Astrocyte of the spinal cord (primary cell): ENCODE data around the gene ADAM19.
A peak's percentile ranks its signal among the peaks of the same experiment; 100 is the strongest.

Source experiments
- DNase-seq: peaks from one replicate; pipeline ENCODE4 v3.0.0; 2011; ENCODE audit warnings: low read depth, low spot score
- H3K4me3 ChIP-seq: 2 replicates; pipeline ENCODE4 v1.5.1; 2011; ENCODE audit warnings: low read depth, mild to moderate bottlenecking, low read length, moderate library complexity
- in situ Hi-C: cut with HindIII; loops from 2 replicates; pipeline ENCODE4 v1.10.0; 2017; ENCODE audit warnings: low sequenced_read_pairs
- TF ChIP-seq, protein P1 (sequence below): IDR thresholded peaks from 2 replicates; pipeline ENCODE4 v1.5.1; 2012; ENCODE audit warnings: low read depth, mild to moderate bottlenecking, low read length, inconsistent platforms

Gene ADAM19, protein sequence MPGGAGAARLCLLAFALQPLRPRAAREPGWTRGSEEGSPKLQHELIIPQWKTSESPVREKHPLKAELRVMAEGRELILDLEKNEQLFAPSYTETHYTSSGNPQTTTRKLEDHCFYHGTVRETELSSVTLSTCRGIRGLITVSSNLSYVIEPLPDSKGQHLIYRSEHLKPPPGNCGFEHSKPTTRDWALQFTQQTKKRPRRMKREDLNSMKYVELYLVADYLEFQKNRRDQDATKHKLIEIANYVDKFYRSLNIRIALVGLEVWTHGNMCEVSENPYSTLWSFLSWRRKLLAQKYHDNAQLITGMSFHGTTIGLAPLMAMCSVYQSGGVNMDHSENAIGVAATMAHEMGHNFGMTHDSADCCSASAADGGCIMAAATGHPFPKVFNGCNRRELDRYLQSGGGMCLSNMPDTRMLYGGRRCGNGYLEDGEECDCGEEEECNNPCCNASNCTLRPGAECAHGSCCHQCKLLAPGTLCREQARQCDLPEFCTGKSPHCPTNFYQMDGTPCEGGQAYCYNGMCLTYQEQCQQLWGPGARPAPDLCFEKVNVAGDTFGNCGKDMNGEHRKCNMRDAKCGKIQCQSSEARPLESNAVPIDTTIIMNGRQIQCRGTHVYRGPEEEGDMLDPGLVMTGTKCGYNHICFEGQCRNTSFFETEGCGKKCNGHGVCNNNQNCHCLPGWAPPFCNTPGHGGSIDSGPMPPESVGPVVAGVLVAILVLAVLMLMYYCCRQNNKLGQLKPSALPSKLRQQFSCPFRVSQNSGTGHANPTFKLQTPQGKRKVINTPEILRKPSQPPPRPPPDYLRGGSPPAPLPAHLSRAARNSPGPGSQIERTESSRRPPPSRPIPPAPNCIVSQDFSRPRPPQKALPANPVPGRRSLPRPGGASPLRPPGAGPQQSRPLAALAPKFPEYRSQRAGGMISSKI

DNA sequence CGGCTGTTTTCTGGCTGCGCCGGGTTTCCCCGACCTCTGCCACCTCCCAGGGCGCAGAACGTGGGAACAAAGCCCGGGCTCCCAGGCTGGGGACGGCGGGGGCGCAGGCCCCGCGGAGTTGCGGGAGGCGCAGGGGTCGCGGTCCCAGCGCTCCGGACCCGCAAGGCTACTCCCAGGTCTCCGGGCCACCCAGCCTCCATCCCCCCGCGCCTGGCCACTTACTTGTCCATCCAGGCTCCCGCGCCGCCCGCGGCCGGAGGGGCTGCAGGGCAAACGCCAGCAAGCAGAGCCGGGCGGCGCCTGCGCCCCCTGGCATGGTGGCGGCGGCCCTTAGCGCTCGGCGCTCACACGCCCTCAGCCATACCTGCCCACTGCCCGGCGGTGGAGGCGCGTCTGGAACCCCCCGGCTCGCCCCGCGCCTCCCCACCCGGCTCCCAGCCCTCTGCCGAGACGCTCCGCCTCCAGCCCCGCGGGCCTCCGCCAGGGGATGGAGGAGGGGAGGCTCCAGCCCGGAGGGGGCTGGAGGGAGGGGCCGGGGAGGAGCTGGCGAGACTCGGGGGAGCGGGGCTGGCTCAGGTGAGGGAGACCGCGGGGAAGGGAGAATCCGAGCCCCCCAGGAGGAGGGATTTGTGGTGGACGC lies at the start of gene ADAM19:
ADAM19 (minus strand) TSS at position 395 of the 640 bp plus-strand sequence; CDS start at position 316, 79 bp downstream.
- TF ChIP-seq, protein P1, sequence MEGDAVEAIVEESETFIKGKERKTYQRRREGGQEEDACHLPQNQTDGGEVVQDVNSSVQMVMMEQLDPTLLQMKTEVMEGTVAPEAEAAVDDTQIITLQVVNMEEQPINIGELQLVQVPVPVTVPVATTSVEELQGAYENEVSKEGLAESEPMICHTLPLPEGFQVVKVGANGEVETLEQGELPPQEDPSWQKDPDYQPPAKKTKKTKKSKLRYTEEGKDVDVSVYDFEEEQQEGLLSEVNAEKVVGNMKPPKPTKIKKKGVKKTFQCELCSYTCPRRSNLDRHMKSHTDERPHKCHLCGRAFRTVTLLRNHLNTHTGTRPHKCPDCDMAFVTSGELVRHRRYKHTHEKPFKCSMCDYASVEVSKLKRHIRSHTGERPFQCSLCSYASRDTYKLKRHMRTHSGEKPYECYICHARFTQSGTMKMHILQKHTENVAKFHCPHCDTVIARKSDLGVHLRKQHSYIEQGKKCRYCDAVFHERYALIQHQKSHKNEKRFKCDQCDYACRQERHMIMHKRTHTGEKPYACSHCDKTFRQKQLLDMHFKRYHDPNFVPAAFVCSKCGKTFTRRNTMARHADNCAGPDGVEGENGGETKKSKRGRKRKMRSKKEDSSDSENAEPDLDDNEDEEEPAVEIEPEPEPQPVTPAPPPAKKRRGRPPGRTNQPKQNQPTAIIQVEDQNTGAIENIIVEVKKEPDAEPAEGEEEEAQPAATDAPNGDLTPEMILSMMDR, result no peak
- peak; percentile 73 for DNase-seq
- in situ Hi-C loops, result no loop called here

DNA sequence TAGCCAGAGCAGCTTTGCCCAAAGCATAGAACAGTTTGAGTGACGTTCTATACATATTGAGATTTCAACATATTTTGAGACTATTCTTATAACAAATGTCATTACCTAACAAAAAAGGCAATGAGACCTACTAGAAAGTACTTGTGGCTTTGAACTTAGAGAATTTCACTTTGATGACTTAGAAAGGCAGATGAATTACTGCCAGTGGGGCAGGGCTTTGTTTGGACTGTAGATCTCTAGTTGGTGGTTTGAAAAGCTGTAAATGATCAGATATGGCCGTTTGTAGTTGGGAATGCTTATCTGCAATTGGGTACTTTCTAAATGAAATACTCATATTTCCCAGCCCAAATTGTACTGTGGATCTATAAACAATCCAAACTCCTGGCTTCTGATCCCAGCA lies 48.6 kb upstream of the ADAM19 start:
- H3K4me3 ChIP-seq, result no peak overlapping the region
- in situ Hi-C loops, result no loop called here
- TF ChIP-seq, protein P1, result no peak
- DNase-seq, result no peak

More for the DNA sequence above, at the start of gene ADAM19:
- peak within 1 kb of the TSS; percentile 83 for H3K4me3 ChIP-seq

DNA sequence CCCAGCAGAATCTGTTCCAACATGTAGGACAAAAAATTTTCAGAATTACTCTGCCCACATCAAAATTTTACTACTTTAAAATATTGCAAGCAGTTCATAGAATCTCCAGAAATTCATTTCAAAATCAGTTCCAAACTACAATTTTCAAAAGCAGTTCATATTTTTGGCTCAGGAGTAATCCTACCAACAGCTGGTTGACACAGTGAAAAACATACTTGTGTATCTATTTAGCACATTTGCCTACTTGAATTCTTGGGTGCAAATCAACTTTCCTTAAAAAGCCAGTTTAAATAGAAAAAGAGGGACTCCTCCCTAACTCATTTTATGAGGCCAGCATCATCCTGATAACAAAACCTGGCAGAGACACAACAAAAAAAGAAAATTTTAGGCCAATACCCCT lies 45.2 kb upstream of the ADAM19 start:
- DNase-seq, result no peak
- TF ChIP-seq, protein P1, result no peak
- H3K4me3 ChIP-seq, result no peak overlapping the region
- in situ Hi-C loops, result no loop called here

DNA sequence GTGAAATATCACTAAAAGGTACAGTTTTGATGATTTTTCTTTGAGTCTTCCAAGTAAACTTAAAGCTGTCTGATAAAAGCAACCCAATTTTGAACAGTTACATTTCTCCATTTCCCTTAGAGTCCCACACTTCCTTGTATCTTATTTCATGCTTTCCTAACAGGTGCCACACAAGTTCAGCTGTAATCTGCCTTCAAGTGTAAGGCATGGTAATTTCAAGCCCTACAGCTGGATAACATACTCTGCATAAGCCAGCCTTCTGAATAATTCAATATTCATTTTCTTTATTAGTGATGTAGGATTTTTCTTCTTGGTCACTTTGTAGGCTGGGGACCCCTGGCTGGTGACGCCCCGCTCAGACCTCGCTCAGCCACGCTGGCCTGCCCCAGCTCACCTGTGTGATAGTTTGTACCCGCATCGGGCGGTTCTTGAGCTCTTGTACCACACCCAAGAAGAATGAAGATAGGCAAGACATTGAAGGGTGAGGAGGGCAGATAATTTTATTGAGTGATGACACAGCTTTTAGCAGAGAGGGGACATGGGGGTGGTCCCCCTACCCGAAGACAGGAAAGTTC lies 42.7 kb upstream of the ADAM19 start:
- in situ Hi-C loops, result no loop called here
- no peak overlapping the region for H3K4me3 ChIP-seq
- no peak for DNase-seq
- TF ChIP-seq, protein P1, result no peak

DNA sequence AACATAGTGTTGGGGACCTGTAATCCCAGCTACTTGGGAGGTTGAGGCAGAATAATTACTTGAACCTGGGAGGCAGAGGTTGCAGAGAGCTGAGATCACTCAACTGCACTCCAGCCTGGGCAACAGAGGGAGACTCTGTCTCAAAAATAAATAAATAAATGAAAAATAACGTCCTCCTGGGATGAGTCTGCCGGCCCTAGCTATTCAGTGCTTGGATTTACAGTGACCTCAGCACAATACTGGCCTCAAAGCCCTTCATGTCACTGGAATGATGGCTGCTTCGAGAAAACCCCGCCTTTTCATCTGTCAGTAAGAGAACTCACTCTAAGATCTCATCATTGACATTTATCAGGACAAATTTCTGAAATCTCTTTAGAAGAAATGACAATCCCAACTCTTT lies 41.2 kb upstream of the ADAM19 start:
- H3K4me3 ChIP-seq, result no peak overlapping the region
- DNase-seq, result no peak
- TF ChIP-seq, protein P1, result no peak
- in situ Hi-C loops, result no loop called here
